ENCODE data around the gene RFWD3.

The RFWD3 gene

GRCh38 chr16:74641969-74642368, 24.7 kb downstream of the RFWD3 start:
- TF ChIP-seq, protein P1, sequence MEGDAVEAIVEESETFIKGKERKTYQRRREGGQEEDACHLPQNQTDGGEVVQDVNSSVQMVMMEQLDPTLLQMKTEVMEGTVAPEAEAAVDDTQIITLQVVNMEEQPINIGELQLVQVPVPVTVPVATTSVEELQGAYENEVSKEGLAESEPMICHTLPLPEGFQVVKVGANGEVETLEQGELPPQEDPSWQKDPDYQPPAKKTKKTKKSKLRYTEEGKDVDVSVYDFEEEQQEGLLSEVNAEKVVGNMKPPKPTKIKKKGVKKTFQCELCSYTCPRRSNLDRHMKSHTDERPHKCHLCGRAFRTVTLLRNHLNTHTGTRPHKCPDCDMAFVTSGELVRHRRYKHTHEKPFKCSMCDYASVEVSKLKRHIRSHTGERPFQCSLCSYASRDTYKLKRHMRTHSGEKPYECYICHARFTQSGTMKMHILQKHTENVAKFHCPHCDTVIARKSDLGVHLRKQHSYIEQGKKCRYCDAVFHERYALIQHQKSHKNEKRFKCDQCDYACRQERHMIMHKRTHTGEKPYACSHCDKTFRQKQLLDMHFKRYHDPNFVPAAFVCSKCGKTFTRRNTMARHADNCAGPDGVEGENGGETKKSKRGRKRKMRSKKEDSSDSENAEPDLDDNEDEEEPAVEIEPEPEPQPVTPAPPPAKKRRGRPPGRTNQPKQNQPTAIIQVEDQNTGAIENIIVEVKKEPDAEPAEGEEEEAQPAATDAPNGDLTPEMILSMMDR (IDR thresholded peaks at IDR 0.05; ENCODE audit: borderline replicate concordance, extremely low read depth, low read length, poor library complexity, severe bottlenecking), result no peak
- no peak for TF ChIP-seq EZH2 (IDR thresholded peaks at IDR 0.05; ENCODE audit: borderline replicate concordance, low read depth, low read length, severe bottlenecking)
- Histone ChIP-seq H3K9ac (ENCODE audit: low read depth, low read length) (no peak overlapping the region), H3K4me3 (ENCODE audit: low read depth in 1 of 2, low read length in 2 of 2) (no peak overlapping the region), H4K20me1 (ENCODE audit: insufficient read depth, low read length) (peaks cover 34% of the 10 kb centered on the region), H3K4me1 (ENCODE audit: insufficient read depth, low read length) (no peaks in the 10 kb centered on the region), H3K9me3 (ENCODE audit: insufficient read depth, low read length, severe bottlenecking) (no peaks in the 10 kb centered on the region), H2AFZ (ENCODE audit: low read depth, low read length) (no peak overlapping the region), H3K36me3 (ENCODE audit: insufficient read depth, low read length) (peaks cover 98% of the 10 kb centered on the region), H3K27ac (ENCODE audit: low read length) (no peak overlapping the region), H3K79me2 (ENCODE audit: insufficient read depth, low read length) (peaks cover 66% of the 10 kb centered on the region), H3K27me3 (ENCODE audit: insufficient read depth, low read length, poor library complexity) (no peaks in the 10 kb centered on the region), H3K4me2 (ENCODE audit: insufficient read depth, low read length) (no peak overlapping the region)
- no peak for DNase-seq
- ATAC-seq (ENCODE audit: insufficient read depth, low read depth), result no peak

DNA sequence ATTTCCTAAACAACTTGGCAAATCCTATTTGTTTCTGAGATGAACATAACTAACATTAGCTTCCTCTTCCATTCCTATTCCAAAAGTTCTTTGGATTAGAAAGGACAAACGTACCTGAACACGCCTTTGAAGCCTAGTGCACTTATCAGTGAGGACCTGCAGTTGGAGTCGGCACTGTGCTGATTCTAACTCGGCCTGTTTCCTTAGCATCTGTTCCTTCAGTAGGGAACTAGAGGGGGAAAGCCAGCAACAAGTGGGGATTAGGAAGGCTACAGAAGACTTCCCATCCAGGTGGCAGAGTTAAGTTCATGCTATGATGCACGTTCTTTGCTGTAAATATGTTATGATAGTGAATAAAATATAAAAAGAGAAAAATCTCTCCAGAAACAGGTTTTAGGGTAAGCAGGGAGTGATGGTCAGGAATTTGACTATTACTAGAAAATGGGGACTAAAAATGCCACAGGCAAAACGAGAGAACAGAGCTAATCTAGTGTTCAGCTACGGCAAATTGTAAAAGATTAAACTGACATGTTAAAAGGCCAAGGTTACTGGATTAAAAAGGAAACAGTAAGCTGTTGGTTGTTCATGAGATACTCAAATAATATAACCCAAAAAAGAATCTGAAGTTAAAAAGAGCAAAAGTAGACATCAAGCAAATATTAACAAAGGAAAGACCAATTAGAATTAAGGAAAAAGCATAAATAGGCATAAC, 28.8 kb downstream of the RFWD3 start:
- Histone ChIP-seq H3K27ac (ENCODE audit: low read length) (no peak overlapping the region), H3K9ac (ENCODE audit: low read depth, low read length) (no peak overlapping the region), H3K4me1 (ENCODE audit: insufficient read depth, low read length) (no peaks in the 10 kb centered on the region), H3K79me2 (ENCODE audit: insufficient read depth, low read length) (peaks cover 57% of the 10 kb centered on the region), H3K4me3 (ENCODE audit: low read depth in 1 of 2, low read length in 2 of 2) (no peak overlapping the region), H4K20me1 (ENCODE audit: insufficient read depth, low read length) (peaks cover 28% of the 10 kb centered on the region), H3K36me3 (ENCODE audit: insufficient read depth, low read length) (peaks cover 98% of the 10 kb centered on the region), H3K4me2 (ENCODE audit: insufficient read depth, low read length) (no peak overlapping the region), H3K9me3 (ENCODE audit: insufficient read depth, low read length, severe bottlenecking) (no peaks in the 10 kb centered on the region), H2AFZ (ENCODE audit: low read depth, low read length) (no peak overlapping the region), H3K27me3 (ENCODE audit: insufficient read depth, low read length, poor library complexity) (no peaks in the 10 kb centered on the region)
- no peak for DNase-seq
- TF ChIP-seq, protein P1 (IDR thresholded peaks at IDR 0.05; ENCODE audit: borderline replicate concordance, extremely low read depth, low read length, poor library complexity, severe bottlenecking), result no peak
- no peak for TF ChIP-seq EZH2 (IDR thresholded peaks at IDR 0.05; ENCODE audit: borderline replicate concordance, low read depth, low read length, severe bottlenecking)
- no peak for ATAC-seq (ENCODE audit: insufficient read depth, low read depth)

GRCh38 chr16:74635303-74635702, 31.4 kb downstream of the RFWD3 start:
- no peaks in the 10 kb centered on the region for H3K4me1 ChIP-seq (ENCODE audit: insufficient read depth, low read length)
- ATAC-seq (ENCODE audit: insufficient read depth, low read depth) (no peak), DNase-seq (no peak)
- H3K36me3 ChIP-seq (ENCODE audit: insufficient read depth, low read length), result peaks cover 98% of the 10 kb centered on the region
- peaks cover 53% of the 10 kb centered on the region for H3K79me2 ChIP-seq (ENCODE audit: insufficient read depth, low read length)
- no peak overlapping the region for H3K4me3 ChIP-seq (ENCODE audit: low read depth in 1 of 2, low read length in 2 of 2)
- no peak overlapping the region for H3K4me2 ChIP-seq (ENCODE audit: insufficient read depth, low read length)
- H3K9ac ChIP-seq (ENCODE audit: low read depth, low read length), result no peak overlapping the region
- H3K27ac ChIP-seq (ENCODE audit: low read length), result no peak overlapping the region
- H2AFZ ChIP-seq (ENCODE audit: low read depth, low read length), result no peak overlapping the region
- peaks cover 46% of the 10 kb centered on the region for H4K20me1 ChIP-seq (ENCODE audit: insufficient read depth, low read length)
- no peaks in the 10 kb centered on the region for H3K9me3 ChIP-seq (ENCODE audit: insufficient read depth, low read length, severe bottlenecking)
- no peak for TF ChIP-seq EZH2 (IDR thresholded peaks at IDR 0.05; ENCODE audit: borderline replicate concordance, low read depth, low read length, severe bottlenecking)
- TF ChIP-seq, protein P1 (IDR thresholded peaks at IDR 0.05; ENCODE audit: borderline replicate concordance, extremely low read depth, low read length, poor library complexity, severe bottlenecking), result no peak
- H3K27me3 ChIP-seq (ENCODE audit: insufficient read depth, low read length, poor library complexity), result no peaks in the 10 kb centered on the region
